HG02763 (cell line): ENCODE measurements around the gene SHISA4.
"Not testable (repeated sequence)": the region's sequence is repeated elsewhere in the genome, so short reads cannot be mapped to it uniquely, and the experiment has no call there.

Source experiments
- ATAC-seq: cut with Tn5 transposase; IDR thresholded peaks from one replicate; pipeline ENCODE4 v1.9.1; 2021; ENCODE audit warnings: mild to moderate bottlenecking, moderate library complexity; ENCODE audit not compliant: unreplicated experiment

SHISA4 gene

GRCh38 chr1:201888282-201889089 lies at the start of gene SHISA4:
Gene SHISA4 (plus strand): TSS chr1:201888898. CDS start chr1:201888995, 97 bp downstream.
- ATAC-seq = no peak

GRCh38 chr1:201839089-201839488 lies 49.6 kb upstream of the SHISA4 start:
- not testable (repeated sequence) for ATAC-seq

GRCh38 chr1:201840055-201840454 lies 48.6 kb upstream of the SHISA4 start:
- no peak for ATAC-seq

GRCh38 chr1:201840490-201840889 lies 48.2 kb upstream of the SHISA4 start:
- no peak for ATAC-seq

- no peak for ATAC-seq
Observed at GRCh38 chr1:201841265-201841912, 47.3 kb upstream of the SHISA4 start.

- ATAC-seq = no peak
Observed at GRCh38 chr1:201842472-201843027, 46.1 kb upstream of the SHISA4 start.

- no peak for ATAC-seq
Observed at GRCh38 chr1:201845331-201846083, 43.2 kb upstream of the SHISA4 start.

GRCh38 chr1:201847150-201847549 lies 41.5 kb upstream of the SHISA4 start:
- no peak for ATAC-seq

GRCh38 chr1:201848230-201848629 lies 40.5 kb upstream of the SHISA4 start:
- ATAC-seq = no peak

- ATAC-seq = no peak
Observed at GRCh38 chr1:201849372-201850052, 39.2 kb upstream of the SHISA4 start.

- ATAC-seq = no peak
Observed at GRCh38 chr1:201850053-201850397, 38.7 kb upstream of the SHISA4 start.

- no peak for ATAC-seq
Observed at GRCh38 chr1:201851949-201852348, 36.7 kb upstream of the SHISA4 start.

- ATAC-seq = not testable (repeated sequence)
Observed at GRCh38 chr1:201856722-201857121, 32.0 kb upstream of the SHISA4 start.

GRCh38 chr1:201859424-201859823 lies 29.3 kb upstream of the SHISA4 start:
- ATAC-seq = no peak

GRCh38 chr1:201861448-201861847 lies 27.2 kb upstream of the SHISA4 start:
- ATAC-seq = no peak

GRCh38 chr1:201870397-201870796 lies 18.3 kb upstream of the SHISA4 start:
- ATAC-seq = no peak

GRCh38 chr1:201874672-201875071 lies 14.0 kb upstream of the SHISA4 start:
- ATAC-seq = no peak

- ATAC-seq = no peak
Observed at GRCh38 chr1:201876148-201876818, 12.4 kb upstream of the SHISA4 start.

- ATAC-seq = no peak
Observed at GRCh38 chr1:201877877-201878401, 10.8 kb upstream of the SHISA4 start.
